Measurements from ENCODE around the gene MRTFA. TPM values are rescaled to one million over a fixed set of nuclear protein-coding genes. Genes with fewer than 3 reads are reported as not detected.

Gene MRTFA
- total and polyA plus RNA-seq, 2 of the 13 experiments (the other 11 are each of a cell fraction or from before 2014, with no cell fraction given) = 2.4 to 8.2 TPM

DNA sequence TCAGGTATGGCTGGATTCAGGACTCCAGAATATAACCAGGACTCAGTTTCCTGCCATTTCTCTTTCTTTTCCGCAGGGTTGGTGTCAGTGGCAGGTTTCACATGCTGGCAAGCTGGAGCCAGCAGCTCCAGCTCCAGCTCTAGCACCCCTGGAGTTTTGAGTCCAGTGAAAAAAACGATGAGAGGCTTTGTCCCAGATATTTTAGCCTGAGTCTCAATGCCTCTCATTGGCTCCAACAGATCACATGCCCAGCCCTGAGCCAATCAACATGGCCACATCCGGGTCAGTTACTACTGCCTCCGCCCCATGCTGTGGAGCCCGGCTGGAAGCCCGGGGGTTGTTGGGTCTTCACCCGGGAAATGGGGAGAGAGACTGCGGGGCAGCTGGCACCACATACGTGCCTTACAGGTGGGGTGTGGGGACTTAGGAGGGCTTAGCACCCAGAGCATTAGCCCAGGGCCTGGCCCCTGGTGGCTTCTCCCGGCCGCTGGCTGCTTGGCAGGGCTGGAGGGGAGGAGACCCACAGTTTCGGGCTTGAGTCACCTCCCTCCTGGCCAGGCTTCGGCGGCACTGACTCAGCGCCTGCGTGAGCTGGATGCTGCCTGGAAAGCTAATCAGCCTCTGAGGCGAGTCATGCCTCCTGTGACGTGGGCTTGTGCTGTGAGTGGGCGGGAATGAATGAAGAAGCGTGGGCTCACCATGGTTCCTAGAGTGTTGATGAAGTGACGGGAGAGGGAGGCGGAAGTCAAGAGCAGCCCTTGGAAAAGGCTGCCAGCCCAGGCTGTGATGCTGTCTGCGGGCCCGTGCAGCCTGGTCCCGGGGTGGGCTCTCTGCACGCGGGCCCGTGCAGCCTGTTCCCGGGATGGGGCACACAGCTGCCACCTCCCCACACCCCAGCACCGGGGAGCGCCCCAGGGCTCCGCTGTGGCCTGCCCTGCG, 15.3 kb upstream of the MRTFA start (continued):
- TF ChIP-seq, protein P1, sequence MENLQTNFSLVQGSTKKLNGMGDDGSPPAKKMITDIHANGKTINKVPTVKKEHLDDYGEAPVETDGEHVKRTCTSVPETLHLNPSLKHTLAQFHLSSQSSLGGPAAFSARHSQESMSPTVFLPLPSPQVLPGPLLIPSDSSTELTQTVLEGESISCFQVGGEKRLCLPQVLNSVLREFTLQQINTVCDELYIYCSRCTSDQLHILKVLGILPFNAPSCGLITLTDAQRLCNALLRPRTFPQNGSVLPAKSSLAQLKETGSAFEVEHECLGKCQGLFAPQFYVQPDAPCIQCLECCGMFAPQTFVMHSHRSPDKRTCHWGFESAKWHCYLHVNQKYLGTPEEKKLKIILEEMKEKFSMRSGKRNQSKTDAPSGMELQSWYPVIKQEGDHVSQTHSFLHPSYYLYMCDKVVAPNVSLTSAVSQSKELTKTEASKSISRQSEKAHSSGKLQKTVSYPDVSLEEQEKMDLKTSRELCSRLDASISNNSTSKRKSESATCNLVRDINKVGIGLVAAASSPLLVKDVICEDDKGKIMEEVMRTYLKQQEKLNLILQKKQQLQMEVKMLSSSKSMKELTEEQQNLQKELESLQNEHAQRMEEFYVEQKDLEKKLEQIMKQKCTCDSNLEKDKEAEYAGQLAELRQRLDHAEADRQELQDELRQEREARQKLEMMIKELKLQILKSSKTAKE (CRISPR knock-in tag; IDR thresholded peaks at IDR 0.05; ENCODE audit: borderline replicate concordance) = no peak
- no peak for TF ChIP-seq TEAD2 (CRISPR knock-in tag; IDR thresholded peaks at IDR 0.05)
- TF ChIP-seq ZNF263 (CRISPR knock-in tag; IDR thresholded peaks at IDR 0.05) = no peak
- TF ChIP-seq ETV5 (CRISPR knock-in tag; IDR thresholded peaks at IDR 0.05; ENCODE audit: borderline replicate concordance) = peak; percentile 49; the same call in 1 of the 2 replicates
- TF ChIP-seq MZF1 (CRISPR knock-in tag; IDR thresholded peaks at IDR 0.05; ENCODE audit: borderline replicate concordance) = no peak
- TF ChIP-seq RCOR2 (CRISPR knock-in tag; IDR thresholded peaks at IDR 0.05) = no peak
- TF ChIP-seq LCORL (IDR thresholded peaks at IDR 0.05) = no peak
- TF ChIP-seq LCORL (CRISPR knock-in tag; IDR thresholded peaks at IDR 0.05) = no peak
- 0 out of 2 replicates have a peak, but pooled peaks have one; percentile 61 for TF ChIP-seq CHCHD3 (CRISPR knock-in tag; IDR thresholded peaks at IDR 0.05)
- no peak for TF ChIP-seq SSRP1 (CRISPR knock-in tag; IDR thresholded peaks at IDR 0.05)
- no peak for TF ChIP-seq ZMYM2 (CRISPR knock-in tag; IDR thresholded peaks at IDR 0.05)
- TF ChIP-seq KDM6A (CRISPR knock-in tag; IDR thresholded peaks at IDR 0.05; ENCODE audit: low read depth) = no peak
- no peak for TF ChIP-seq ZNF737 (CRISPR knock-in tag; IDR thresholded peaks at IDR 0.05; ENCODE audit: borderline replicate concordance)
- peak; percentile 74; the same call in 1 of the 2 replicates for TF ChIP-seq MXD4 (CRISPR knock-in tag; IDR thresholded peaks at IDR 0.05)
- 0 out of 2 replicates have a peak, but pooled peaks have one; percentile 13 for TF ChIP-seq ZNF446 (CRISPR knock-in tag; IDR thresholded peaks at IDR 0.05)
- no peak for TF ChIP-seq FOXM1 (CRISPR knock-in tag; IDR thresholded peaks at IDR 0.05)
- TF ChIP-seq ATRX (CRISPR knock-in tag; IDR thresholded peaks at IDR 0.05; ENCODE audit: borderline replicate concordance) = no peak
- TF ChIP-seq RBFOX2 (IDR thresholded peaks at IDR 0.05; ENCODE audit: low read depth, low read length) = peak; percentile 84
- TF ChIP-seq ZNF234 (CRISPR knock-in tag; conservative IDR thresholded peaks at IDR 0.05) = no peak
- TF ChIP-seq ZNF674 (CRISPR knock-in tag; IDR thresholded peaks at IDR 0.05; ENCODE audit: low read depth) = no peak
- peak; percentile 22; the same call in 1 of the 2 replicates for TF ChIP-seq ZNF768 (CRISPR knock-in tag; IDR thresholded peaks at IDR 0.05)
- no peak for TF ChIP-seq THRA (CRISPR knock-in tag; IDR thresholded peaks at IDR 0.05; ENCODE audit: borderline replicate concordance)
- peak; percentile 85; the same call in 1 of the 2 replicates for TF ChIP-seq ZNF350 (CRISPR knock-in tag; IDR thresholded peaks at IDR 0.05; ENCODE audit: borderline replicate concordance, low read depth)
- peak; percentile 60; the same call in 1 of the 2 replicates for TF ChIP-seq CREB3 (CRISPR knock-in tag; IDR thresholded peaks at IDR 0.05)
- peak; percentile 79 for TF ChIP-seq ZNF629 (CRISPR knock-in tag; conservative IDR thresholded peaks at IDR 0.05)
- no peak for TF ChIP-seq CEBPG (CRISPR knock-in tag; IDR thresholded peaks at IDR 0.05)
- no peak for TF ChIP-seq ZNF136 (CRISPR knock-in tag; IDR thresholded peaks at IDR 0.05; ENCODE audit: low read depth)
- TF ChIP-seq U2AF1 (optimal IDR thresholded peaks at IDR 0.05; ENCODE audit: low read depth, low read length) = peak; percentile 42

Measured in HepG2 (cell line).